ENCODE results near the gene HMCN2. TPM values are rescaled to one million over a fixed set of nuclear protein-coding genes. Genes with fewer than 3 reads are reported as not detected.

The HMCN2 gene
- total RNA-seq, 1 donor: under 0.01 TPM

GRCh38 chr9:130284249-130284625 lies 18.7 kb downstream of the HMCN2 start:
- no peaks in the 10 kb centered on the region for H3K79me2 ChIP-seq (ENCODE audit: insufficient read depth, low read length)
- H3K27me3 ChIP-seq (ENCODE audit: insufficient read depth, low read length): peaks cover 31% of the 10 kb centered on the region
- TF ChIP-seq CTCF (IDR thresholded peaks at IDR 0.05; ENCODE audit: extremely low read depth, low read depth, low read length): no peak
- no peak overlapping the region for H3K4me2 ChIP-seq (ENCODE audit: insufficient read depth, low read length)
- no peaks in the 10 kb centered on the region for H4K20me1 ChIP-seq (ENCODE audit: insufficient read depth, low read length)
- no peak overlapping the region for H2AFZ ChIP-seq (ENCODE audit: low read length)
- no peaks in the 10 kb centered on the region for H3K4me1 ChIP-seq (ENCODE audit: insufficient read depth, low read length)
- DNase-seq (ENCODE audit: insufficient read length, low spot score, missing footprints): peak; percentile 22
- H3K9me3 ChIP-seq (ENCODE audit: low read depth, low read length): no peaks in the 10 kb centered on the region
- no peaks in the 10 kb centered on the region for H3K36me3 ChIP-seq (ENCODE audit: insufficient read depth, low read length)
- no peak overlapping the region for H3K27ac ChIP-seq (ENCODE audit: low read depth, low read length)
- H3K4me3 ChIP-seq (ENCODE audit: insufficient read depth, low read length): no peak overlapping the region

GRCh38 chr9:130284690-130285089 lies 19.1 kb downstream of the HMCN2 start:
- DNase-seq (ENCODE audit: insufficient read length, low spot score, missing footprints): no peak
- TF ChIP-seq CTCF (IDR thresholded peaks at IDR 0.05; ENCODE audit: extremely low read depth, low read depth, low read length): no peak
- H3K4me2 ChIP-seq (ENCODE audit: insufficient read depth, low read length): no peak overlapping the region
- no peak overlapping the region for H3K27ac ChIP-seq (ENCODE audit: low read depth, low read length)
- H2AFZ ChIP-seq (ENCODE audit: low read length): no peak overlapping the region
- peaks cover 35% of the 10 kb centered on the region for H3K27me3 ChIP-seq (ENCODE audit: insufficient read depth, low read length)
- H3K36me3 ChIP-seq (ENCODE audit: insufficient read depth, low read length): no peaks in the 10 kb centered on the region
- H4K20me1 ChIP-seq (ENCODE audit: insufficient read depth, low read length): no peaks in the 10 kb centered on the region
- no peak overlapping the region for H3K4me3 ChIP-seq (ENCODE audit: insufficient read depth, low read length)
- no peaks in the 10 kb centered on the region for H3K4me1 ChIP-seq (ENCODE audit: insufficient read depth, low read length)
- H3K9me3 ChIP-seq (ENCODE audit: low read depth, low read length): no peaks in the 10 kb centered on the region
- no peaks in the 10 kb centered on the region for H3K79me2 ChIP-seq (ENCODE audit: insufficient read depth, low read length)

- TF ChIP-seq CTCF (IDR thresholded peaks at IDR 0.05; ENCODE audit: extremely low read depth, low read depth, low read length): no peak
- DNase-seq (ENCODE audit: insufficient read length, low spot score, missing footprints): peak; percentile 22
- Histone ChIP-seq H3K27me3 (ENCODE audit: insufficient read depth, low read length) (peaks cover 41% of the 10 kb centered on the region), H3K4me3 (ENCODE audit: insufficient read depth, low read length) (no peak overlapping the region), H3K27ac (ENCODE audit: low read depth, low read length) (no peak overlapping the region), H3K4me2 (ENCODE audit: insufficient read depth, low read length) (no peak overlapping the region), H4K20me1 (ENCODE audit: insufficient read depth, low read length) (no peaks in the 10 kb centered on the region), H2AFZ (ENCODE audit: low read length) (no peak overlapping the region), H3K9me3 (ENCODE audit: low read depth, low read length) (no peaks in the 10 kb centered on the region), H3K36me3 (ENCODE audit: insufficient read depth, low read length) (no peaks in the 10 kb centered on the region), H3K4me1 (ENCODE audit: insufficient read depth, low read length) (no peaks in the 10 kb centered on the region), H3K79me2 (ENCODE audit: insufficient read depth, low read length) (no peaks in the 10 kb centered on the region)
These were observed 19.7 kb downstream of the HMCN2 start for GRCh38 chr9:130285271-130285670.

GRCh38 chr9:130286072-130286770 lies 20.7 kb downstream of the HMCN2 start:
- H3K79me2 ChIP-seq (ENCODE audit: insufficient read depth, low read length): no peaks in the 10 kb centered on the region
- H3K4me2 ChIP-seq (ENCODE audit: insufficient read depth, low read length): no peak overlapping the region
- no peaks in the 10 kb centered on the region for H3K4me1 ChIP-seq (ENCODE audit: insufficient read depth, low read length)
- no peak overlapping the region for H3K27ac ChIP-seq (ENCODE audit: low read depth, low read length)
- no peaks in the 10 kb centered on the region for H4K20me1 ChIP-seq (ENCODE audit: insufficient read depth, low read length)
- no peaks in the 10 kb centered on the region for H3K36me3 ChIP-seq (ENCODE audit: insufficient read depth, low read length)
- peaks cover 50% of the 10 kb centered on the region for H3K27me3 ChIP-seq (ENCODE audit: insufficient read depth, low read length)
- no peaks in the 10 kb centered on the region for H3K9me3 ChIP-seq (ENCODE audit: low read depth, low read length)
- no peak for DNase-seq (ENCODE audit: insufficient read length, low spot score, missing footprints)
- no peak overlapping the region for H2AFZ ChIP-seq (ENCODE audit: low read length)
- TF ChIP-seq CTCF (IDR thresholded peaks at IDR 0.05; ENCODE audit: extremely low read depth, low read depth, low read length): no peak
- no peak overlapping the region for H3K4me3 ChIP-seq (ENCODE audit: insufficient read depth, low read length)
